HepG2 (cell line): ENCODE results near the gene PLK3. TPM values are rescaled to one million over a fixed set of nuclear protein-coding genes. Genes with fewer than 3 reads are reported as not detected.

Experiments used
- ATF7 ChIP-seq, 2 experiments: fragments of 450-650 bp in 1 of 2; sonication (generic) in 1 of 2; formaldehyde crosslinking in 1 of 2; IDR thresholded peaks; 2 replicates each; pipeline versions ENCODE4 v1.4.0 to v1.6.1; 2016 to 2020; ENCODE audit warnings: antibody characterized with exemption in 1 of 2, mild to moderate bottlenecking in 1 of 2, missing genetic modification reagents in 1 of 2
- CBFB ChIP-seq: sonication (generic); formaldehyde crosslinking; IDR thresholded peaks from 2 replicates; pipeline ENCODE4 v1.4.0; 2020; ENCODE audit warnings: missing genetic modification reagents
- DZIP1 ChIP-seq: sonication (generic); formaldehyde crosslinking; IDR thresholded peaks from 2 replicates; pipeline ENCODE4 v1.5.0; 2020; ENCODE audit warnings: mild to moderate bottlenecking, missing genetic modification reagents
- ERF ChIP-seq: IDR thresholded peaks from 2 replicates; pipeline ENCODE4 v1.6.1; 2018; ENCODE audit warnings: missing biosample characterization, missing genetic modification reagents
- HDAC2 ChIP-seq: sonication (generic); formaldehyde crosslinking; IDR thresholded peaks from 2 replicates; pipeline ENCODE4 v1.4.0; 2020; ENCODE audit warnings: missing genetic modification reagents
- PAWR ChIP-seq: sonication (generic); formaldehyde crosslinking; IDR thresholded peaks from 2 replicates; pipeline ENCODE4 v1.4.0; 2020; ENCODE audit warnings: missing genetic modification reagents, mild to moderate bottlenecking, borderline replicate concordance
- PHF21A ChIP-seq: sonication (generic); formaldehyde crosslinking; IDR thresholded peaks from 2 replicates; pipeline ENCODE4 v1.5.0; 2020; ENCODE audit warnings: mild to moderate bottlenecking, missing genetic modification reagents
- STAG1 ChIP-seq: sonication (generic); formaldehyde crosslinking; IDR thresholded peaks from 2 replicates; pipeline ENCODE4 v1.4.0; 2020; ENCODE audit warnings: missing genetic modification reagents
- TEAD3 ChIP-seq: optimal IDR thresholded peaks from 2 replicates; pipeline ENCODE3; 2016; ENCODE audit warnings: borderline replicate concordance
- ZNF143 ChIP-seq: sonication (generic); formaldehyde crosslinking; IDR thresholded peaks from 2 replicates; pipeline ENCODE4 v1.4.0; 2020; ENCODE audit warnings: missing genetic modification reagents
- ZNF180 ChIP-seq: sonication (generic); formaldehyde crosslinking; IDR thresholded peaks from 2 replicates; pipeline ENCODE4 v1.4.0; 2020; ENCODE audit warnings: low read depth, missing genetic modification reagents, borderline replicate concordance
- ZNF737 ChIP-seq: sonication (generic); formaldehyde crosslinking; IDR thresholded peaks from 2 replicates; pipeline ENCODE4 v1.5.0; 2020; ENCODE audit warnings: missing genetic modification reagents, mild to moderate bottlenecking, borderline replicate concordance
- polyA plus RNA-seq, 8 experiments: library from polyadenylated mRNA; depleted of rRNA in 3 of 8; stranded (reverse) in 7 of 8; unstranded in 1 of 8; fragments of >200 nt; fragmentation: Illumina TruSeq in 4 of 8; extraction: Trizol in 4 of 8; gene quantifications; 2 replicates each; pipeline versions ENCODE4 v1.2.1 to v1.2.3, GENCODE V29; 2011 to 2016; ENCODE audit warnings: low read depth in 4 of 8, missing spikeins in 1 of 8, mixed read lengths in 1 of 8; ENCODE audit not compliant: insufficient read depth in 1 of 8
- total RNA-seq, 5 experiments: library from RNA; depleted of rRNA; stranded (reverse); fragments of >200 nt; fragmentation: Illumina TruSeq; extraction: Trizol; gene quantifications; 2 replicates each; pipeline ENCODE4 v1.2.3, GENCODE V29; 2016; ENCODE audit warnings: low read depth in 1 of 5
- TF ChIP-seq, protein P1 (sequence below): fragments of 450-650 bp; IDR thresholded peaks from 2 replicates; pipeline ENCODE4 v1.6.1; 2017; ENCODE audit warnings: mild to moderate bottlenecking
- TF ChIP-seq, protein P2 (sequence below): sonication (generic); formaldehyde crosslinking; IDR thresholded peaks from 2 replicates; pipeline ENCODE4 v1.5.1; 2020; ENCODE audit warnings: mild to moderate bottlenecking, moderate library complexity, missing genetic modification reagents
- TF ChIP-seq, protein P3 (sequence below): IDR thresholded peaks from 2 replicates; pipeline ENCODE4 v1.6.1; 2016; ENCODE audit warnings: low read depth, missing genetic modification reagents, missing compliant biosample characterization

PLK3 gene
- total and polyA plus RNA-seq, 2 of the 13 experiments (the other 11 are each of a cell fraction or from before 2014, with no cell fraction given): 9.8 to 16.9 TPM

DNA sequence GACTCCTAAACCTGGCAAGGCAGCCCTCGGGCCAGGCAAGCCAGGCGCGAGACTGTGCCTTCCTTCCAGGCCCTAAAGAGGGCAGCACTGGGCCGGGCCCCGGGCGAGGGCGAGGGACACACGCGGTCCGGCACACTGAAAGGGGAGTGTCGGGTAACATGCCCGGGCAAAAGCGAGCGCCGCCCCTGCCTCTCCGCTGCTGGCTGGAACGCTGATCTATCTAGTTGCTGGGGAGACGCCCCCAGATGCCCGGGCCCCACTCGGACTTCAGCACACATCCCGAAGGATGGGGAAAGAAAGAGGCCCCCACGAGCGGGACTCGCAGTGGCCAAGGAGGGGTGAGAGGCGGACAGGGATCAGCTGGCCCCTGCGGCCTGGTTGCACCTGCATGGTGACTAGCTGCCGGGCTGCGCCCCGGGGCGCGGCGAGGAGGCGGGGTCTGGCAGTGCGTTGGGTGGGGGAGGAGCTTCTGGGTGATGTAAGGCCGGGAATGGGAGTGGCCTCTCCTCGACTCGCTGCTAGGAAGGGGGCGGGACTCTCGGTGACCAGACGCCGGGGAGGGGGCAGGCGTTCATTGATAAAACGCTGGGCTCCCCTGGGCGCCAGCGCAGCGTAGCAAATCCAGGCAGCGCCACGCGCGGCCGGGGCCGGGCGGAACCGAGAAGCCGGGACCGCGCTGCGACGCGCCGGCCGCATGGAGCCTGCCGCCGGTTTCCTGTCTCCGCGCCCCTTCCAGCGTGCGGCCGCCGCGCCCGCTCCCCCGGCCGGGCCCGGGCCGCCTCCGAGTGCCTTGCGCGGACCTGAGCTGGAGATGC lies at the start of gene PLK3 (continued):
- TF ChIP-seq DZIP1 (CRISPR knock-in tag) (peak; percentile 91; the same call in 1 of the 2 replicates), HDAC2 (CRISPR knock-in tag) (peak; percentile 68), ZNF737 (CRISPR knock-in tag) (no peak), PAWR (CRISPR knock-in tag) (no peak), TEAD3 (peak; percentile 70), ZNF180 (no peak), ATF7 (IDR thresholded peaks at IDR 0.05) (no peak), ATF7 (CRISPR knock-in tag; IDR thresholded peaks at IDR 0.05) (peak; percentile 83; the same call in 1 of the 2 replicates), STAG1 (CRISPR knock-in tag) (peak; percentile 83), CBFB (CRISPR knock-in tag) (peak; percentile 65; the same call in 1 of the 2 replicates), PHF21A (CRISPR knock-in tag) (peak; percentile 93), ZNF143 (CRISPR knock-in tag) (peak; percentile 55; the same call in 1 of the 2 replicates), ERF (peak; percentile 97)
- TF ChIP-seq, protein P1, sequence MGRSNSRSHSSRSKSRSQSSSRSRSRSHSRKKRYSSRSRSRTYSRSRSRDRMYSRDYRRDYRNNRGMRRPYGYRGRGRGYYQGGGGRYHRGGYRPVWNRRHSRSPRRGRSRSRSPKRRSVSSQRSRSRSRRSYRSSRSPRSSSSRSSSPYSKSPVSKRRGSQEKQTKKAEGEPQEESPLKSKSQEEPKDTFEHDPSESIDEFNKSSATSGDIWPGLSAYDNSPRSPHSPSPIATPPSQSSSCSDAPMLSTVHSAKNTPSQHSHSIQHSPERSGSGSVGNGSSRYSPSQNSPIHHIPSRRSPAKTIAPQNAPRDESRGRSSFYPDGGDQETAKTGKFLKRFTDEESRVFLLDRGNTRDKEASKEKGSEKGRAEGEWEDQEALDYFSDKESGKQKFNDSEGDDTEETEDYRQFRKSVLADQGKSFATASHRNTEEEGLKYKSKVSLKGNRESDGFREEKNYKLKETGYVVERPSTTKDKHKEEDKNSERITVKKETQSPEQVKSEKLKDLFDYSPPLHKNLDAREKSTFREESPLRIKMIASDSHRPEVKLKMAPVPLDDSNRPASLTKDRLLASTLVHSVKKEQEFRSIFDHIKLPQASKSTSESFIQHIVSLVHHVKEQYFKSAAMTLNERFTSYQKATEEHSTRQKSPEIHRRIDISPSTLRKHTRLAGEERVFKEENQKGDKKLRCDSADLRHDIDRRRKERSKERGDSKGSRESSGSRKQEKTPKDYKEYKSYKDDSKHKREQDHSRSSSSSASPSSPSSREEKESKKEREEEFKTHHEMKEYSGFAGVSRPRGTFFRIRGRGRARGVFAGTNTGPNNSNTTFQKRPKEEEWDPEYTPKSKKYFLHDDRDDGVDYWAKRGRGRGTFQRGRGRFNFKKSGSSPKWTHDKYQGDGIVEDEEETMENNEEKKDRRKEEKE: no peak
- TF ChIP-seq, protein P2, sequence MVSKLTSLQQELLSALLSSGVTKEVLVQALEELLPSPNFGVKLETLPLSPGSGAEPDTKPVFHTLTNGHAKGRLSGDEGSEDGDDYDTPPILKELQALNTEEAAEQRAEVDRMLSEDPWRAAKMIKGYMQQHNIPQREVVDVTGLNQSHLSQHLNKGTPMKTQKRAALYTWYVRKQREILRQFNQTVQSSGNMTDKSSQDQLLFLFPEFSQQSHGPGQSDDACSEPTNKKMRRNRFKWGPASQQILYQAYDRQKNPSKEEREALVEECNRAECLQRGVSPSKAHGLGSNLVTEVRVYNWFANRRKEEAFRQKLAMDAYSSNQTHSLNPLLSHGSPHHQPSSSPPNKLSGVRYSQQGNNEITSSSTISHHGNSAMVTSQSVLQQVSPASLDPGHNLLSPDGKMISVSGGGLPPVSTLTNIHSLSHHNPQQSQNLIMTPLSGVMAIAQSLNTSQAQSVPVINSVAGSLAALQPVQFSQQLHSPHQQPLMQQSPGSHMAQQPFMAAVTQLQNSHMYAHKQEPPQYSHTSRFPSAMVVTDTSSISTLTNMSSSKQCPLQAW (CRISPR knock-in tag): peak; percentile 93
- TF ChIP-seq, protein P3, sequence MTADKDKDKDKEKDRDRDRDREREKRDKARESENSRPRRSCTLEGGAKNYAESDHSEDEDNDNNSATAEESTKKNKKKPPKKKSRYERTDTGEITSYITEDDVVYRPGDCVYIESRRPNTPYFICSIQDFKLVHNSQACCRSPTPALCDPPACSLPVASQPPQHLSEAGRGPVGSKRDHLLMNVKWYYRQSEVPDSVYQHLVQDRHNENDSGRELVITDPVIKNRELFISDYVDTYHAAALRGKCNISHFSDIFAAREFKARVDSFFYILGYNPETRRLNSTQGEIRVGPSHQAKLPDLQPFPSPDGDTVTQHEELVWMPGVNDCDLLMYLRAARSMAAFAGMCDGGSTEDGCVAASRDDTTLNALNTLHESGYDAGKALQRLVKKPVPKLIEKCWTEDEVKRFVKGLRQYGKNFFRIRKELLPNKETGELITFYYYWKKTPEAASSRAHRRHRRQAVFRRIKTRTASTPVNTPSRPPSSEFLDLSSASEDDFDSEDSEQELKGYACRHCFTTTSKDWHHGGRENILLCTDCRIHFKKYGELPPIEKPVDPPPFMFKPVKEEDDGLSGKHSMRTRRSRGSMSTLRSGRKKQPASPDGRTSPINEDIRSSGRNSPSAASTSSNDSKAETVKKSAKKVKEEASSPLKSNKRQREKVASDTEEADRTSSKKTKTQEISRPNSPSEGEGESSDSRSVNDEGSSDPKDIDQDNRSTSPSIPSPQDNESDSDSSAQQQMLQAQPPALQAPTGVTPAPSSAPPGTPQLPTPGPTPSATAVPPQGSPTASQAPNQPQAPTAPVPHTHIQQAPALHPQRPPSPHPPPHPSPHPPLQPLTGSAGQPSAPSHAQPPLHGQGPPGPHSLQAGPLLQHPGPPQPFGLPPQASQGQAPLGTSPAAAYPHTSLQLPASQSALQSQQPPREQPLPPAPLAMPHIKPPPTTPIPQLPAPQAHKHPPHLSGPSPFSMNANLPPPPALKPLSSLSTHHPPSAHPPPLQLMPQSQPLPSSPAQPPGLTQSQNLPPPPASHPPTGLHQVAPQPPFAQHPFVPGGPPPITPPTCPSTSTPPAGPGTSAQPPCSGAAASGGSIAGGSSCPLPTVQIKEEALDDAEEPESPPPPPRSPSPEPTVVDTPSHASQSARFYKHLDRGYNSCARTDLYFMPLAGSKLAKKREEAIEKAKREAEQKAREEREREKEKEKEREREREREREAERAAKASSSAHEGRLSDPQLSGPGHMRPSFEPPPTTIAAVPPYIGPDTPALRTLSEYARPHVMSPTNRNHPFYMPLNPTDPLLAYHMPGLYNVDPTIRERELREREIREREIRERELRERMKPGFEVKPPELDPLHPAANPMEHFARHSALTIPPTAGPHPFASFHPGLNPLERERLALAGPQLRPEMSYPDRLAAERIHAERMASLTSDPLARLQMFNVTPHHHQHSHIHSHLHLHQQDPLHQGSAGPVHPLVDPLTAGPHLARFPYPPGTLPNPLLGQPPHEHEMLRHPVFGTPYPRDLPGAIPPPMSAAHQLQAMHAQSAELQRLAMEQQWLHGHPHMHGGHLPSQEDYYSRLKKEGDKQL (CRISPR knock-in tag): no peak
